ENCODE results near the gene CPLX1.

GRCh38 chr4:857461-857860, 31.5 kb upstream of the CPLX1 start:
- TF ChIP-seq CTCF (IDR thresholded peaks at IDR 0.05), result no peak
- TF ChIP-seq POLR2A (IDR thresholded peaks at IDR 0.05), result no peak

Measured in testis (tissue), 2 donors.